ENCODE measurements around the gene MLLT3. TPM values are rescaled to one million over a fixed set of nuclear protein-coding genes. Genes with fewer than 3 reads are reported as not detected.

MLLT3 gene
- total RNA-seq, 1 experiment from 2014 or later, result 7.0 TPM

DNA sequence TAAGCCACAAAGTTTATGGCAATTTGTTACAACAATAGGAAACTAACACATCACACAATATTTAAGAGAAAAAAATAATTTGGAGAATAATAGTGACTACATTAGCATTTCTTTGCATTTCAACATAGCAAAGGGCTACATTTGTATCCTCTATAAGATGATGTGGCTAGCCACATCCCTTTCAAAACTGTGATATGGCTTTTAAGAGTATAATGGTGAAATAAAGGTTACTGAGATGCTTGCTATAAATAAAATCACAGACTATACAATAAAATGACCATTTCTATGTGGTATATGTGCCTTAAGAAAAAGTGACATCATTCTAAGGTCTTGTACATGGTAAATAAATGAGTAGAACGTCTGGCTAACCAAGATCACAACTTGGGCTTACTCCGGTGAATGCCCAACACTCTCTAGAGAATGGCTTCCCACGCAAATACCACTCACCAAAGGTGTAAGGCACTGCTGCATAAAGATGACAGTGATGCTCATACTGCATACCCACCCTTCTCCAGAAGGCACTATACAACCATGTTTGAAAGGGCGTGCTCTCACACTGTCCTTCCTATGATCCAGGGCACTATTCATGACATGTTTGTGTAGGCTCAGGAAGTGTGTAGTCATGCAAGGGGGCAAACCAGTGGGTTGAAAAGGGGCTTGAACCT is 286.5 kb downstream of the MLLT3 start (continued):
- TF ChIP-seq, protein P1, sequence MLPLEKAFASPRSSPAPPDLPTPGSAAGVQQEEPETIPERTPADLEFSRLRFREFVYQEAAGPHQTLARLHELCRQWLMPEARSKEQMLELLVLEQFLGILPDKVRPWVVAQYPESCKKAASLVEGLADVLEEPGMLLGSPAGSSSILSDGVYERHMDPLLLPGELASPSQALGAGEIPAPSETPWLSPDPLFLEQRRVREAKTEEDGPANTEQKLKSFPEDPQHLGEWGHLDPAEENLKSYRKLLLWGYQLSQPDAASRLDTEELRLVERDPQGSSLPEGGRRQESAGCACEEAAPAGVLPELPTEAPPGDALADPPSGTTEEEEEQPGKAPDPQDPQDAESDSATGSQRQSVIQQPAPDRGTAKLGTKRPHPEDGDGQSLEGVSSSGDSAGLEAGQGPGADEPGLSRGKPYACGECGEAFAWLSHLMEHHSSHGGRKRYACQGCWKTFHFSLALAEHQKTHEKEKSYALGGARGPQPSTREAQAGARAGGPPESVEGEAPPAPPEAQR (CRISPR knock-in tag; IDR thresholded peaks at IDR 0.05), result no peak
- TF ChIP-seq TCF7 (CRISPR knock-in tag; IDR thresholded peaks at IDR 0.05; ENCODE audit: low read depth), result no peak
- no peak for TF ChIP-seq MYBL2 (CRISPR knock-in tag; IDR thresholded peaks at IDR 0.05)
- TF ChIP-seq ETV6 (CRISPR knock-in tag; IDR thresholded peaks at IDR 0.05), result no peak
- TF ChIP-seq, protein P2, sequence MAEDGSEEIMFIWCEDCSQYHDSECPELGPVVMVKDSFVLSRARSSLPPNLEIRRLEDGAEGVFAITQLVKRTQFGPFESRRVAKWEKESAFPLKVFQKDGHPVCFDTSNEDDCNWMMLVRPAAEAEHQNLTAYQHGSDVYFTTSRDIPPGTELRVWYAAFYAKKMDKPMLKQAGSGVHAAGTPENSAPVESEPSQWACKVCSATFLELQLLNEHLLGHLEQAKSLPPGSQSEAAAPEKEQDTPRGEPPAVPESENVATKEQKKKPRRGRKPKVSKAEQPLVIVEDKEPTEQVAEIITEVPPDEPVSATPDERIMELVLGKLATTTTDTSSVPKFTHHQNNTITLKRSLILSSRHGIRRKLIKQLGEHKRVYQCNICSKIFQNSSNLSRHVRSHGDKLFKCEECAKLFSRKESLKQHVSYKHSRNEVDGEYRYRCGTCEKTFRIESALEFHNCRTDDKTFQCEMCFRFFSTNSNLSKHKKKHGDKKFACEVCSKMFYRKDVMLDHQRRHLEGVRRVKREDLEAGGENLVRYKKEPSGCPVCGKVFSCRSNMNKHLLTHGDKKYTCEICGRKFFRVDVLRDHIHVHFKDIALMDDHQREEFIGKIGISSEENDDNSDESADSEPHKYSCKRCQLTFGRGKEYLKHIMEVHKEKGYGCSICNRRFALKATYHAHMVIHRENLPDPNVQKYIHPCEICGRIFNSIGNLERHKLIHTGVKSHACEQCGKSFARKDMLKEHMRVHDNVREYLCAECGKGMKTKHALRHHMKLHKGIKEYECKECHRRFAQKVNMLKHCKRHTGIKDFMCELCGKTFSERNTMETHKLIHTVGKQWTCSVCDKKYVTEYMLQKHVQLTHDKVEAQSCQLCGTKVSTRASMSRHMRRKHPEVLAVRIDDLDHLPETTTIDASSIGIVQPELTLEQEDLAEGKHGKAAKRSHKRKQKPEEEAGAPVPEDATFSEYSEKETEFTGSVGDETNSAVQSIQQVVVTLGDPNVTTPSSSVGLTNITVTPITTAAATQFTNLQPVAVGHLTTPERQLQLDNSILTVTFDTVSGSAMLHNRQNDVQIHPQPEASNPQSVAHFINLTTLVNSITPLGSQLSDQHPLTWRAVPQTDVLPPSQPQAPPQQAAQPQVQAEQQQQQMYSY (CRISPR knock-in tag; IDR thresholded peaks at IDR 0.05), result no peak
- TF ChIP-seq NFYB (CRISPR knock-in tag; conservative IDR thresholded peaks at IDR 0.05; ENCODE audit: low read depth), result no peak
- TF ChIP-seq, protein P3, sequence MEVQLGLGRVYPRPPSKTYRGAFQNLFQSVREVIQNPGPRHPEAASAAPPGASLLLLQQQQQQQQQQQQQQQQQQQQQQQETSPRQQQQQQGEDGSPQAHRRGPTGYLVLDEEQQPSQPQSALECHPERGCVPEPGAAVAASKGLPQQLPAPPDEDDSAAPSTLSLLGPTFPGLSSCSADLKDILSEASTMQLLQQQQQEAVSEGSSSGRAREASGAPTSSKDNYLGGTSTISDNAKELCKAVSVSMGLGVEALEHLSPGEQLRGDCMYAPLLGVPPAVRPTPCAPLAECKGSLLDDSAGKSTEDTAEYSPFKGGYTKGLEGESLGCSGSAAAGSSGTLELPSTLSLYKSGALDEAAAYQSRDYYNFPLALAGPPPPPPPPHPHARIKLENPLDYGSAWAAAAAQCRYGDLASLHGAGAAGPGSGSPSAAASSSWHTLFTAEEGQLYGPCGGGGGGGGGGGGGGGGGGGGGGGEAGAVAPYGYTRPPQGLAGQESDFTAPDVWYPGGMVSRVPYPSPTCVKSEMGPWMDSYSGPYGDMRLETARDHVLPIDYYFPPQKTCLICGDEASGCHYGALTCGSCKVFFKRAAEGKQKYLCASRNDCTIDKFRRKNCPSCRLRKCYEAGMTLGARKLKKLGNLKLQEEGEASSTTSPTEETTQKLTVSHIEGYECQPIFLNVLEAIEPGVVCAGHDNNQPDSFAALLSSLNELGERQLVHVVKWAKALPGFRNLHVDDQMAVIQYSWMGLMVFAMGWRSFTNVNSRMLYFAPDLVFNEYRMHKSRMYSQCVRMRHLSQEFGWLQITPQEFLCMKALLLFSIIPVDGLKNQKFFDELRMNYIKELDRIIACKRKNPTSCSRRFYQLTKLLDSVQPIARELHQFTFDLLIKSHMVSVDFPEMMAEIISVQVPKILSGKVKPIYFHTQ (CRISPR knock-in tag; IDR thresholded peaks at IDR 0.05), result no peak
- no peak for TF ChIP-seq SMAD3 (CRISPR knock-in tag; IDR thresholded peaks at IDR 0.05; ENCODE audit: borderline replicate concordance)
- no peak for TF ChIP-seq FOXK1 (CRISPR knock-in tag; IDR thresholded peaks at IDR 0.05)

DNA sequence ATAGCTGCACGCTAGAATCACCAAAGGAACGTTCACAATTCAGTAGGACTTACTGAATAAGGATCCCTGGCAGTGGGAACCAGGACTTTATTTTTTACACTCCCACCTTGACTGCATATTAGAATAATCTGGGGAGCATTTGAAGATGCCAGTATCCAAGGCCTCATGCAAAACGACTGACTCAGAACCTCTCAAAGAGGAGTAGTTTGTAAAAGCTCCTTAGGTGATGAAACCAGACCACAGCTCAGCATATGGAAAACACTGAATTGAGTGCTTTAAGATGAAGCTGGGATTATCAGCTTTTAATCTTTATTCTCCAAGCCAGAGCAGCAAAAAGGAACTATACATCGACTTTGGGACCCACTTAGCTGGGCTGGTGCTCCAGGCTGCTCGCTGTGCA is 288.3 kb downstream of the MLLT3 start:
- Mint-ChIP-seq H3K9me3 (peaks cover 25% of the 10 kb centered on the region), H3K4me3 (no peak overlapping the region), H3K36me3 (0 out of 2 replicates have a peak, but pooled peaks cover 7% of the 10 kb centered on the region), H3K27me3 (ENCODE audit: low read depth) (no peaks in the 10 kb centered on the region), H3K27ac (no peak overlapping the region), H3K4me1 (no peaks in the 10 kb centered on the region)
- DNase-seq (ENCODE audit: low spot score), result no peak
- ChIA-PET POLR2A (no interaction called here), CTCF (interaction anchor here (1.3 to 1.8 kb wide), 3 partner anchors 12 to 869 kb away, joined by 4 to 5 read pairs (median 4); no protein-coding TSS in a partner anchor)
- no peak for ATAC-seq
- no peak for TF ChIP-seq ZNF317 (CRISPR knock-in tag; IDR thresholded peaks at IDR 0.05; ENCODE audit: borderline replicate concordance, low read depth)
- TF ChIP-seq RORB (CRISPR knock-in tag; IDR thresholded peaks at IDR 0.05), result no peak
- no peak for TF ChIP-seq SMAD4 (CRISPR knock-in tag; IDR thresholded peaks at IDR 0.05)
- TF ChIP-seq, protein P4, sequence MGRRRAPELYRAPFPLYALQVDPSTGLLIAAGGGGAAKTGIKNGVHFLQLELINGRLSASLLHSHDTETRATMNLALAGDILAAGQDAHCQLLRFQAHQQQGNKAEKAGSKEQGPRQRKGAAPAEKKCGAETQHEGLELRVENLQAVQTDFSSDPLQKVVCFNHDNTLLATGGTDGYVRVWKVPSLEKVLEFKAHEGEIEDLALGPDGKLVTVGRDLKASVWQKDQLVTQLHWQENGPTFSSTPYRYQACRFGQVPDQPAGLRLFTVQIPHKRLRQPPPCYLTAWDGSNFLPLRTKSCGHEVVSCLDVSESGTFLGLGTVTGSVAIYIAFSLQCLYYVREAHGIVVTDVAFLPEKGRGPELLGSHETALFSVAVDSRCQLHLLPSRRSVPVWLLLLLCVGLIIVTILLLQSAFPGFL (CRISPR knock-in tag; IDR thresholded peaks at IDR 0.05; ENCODE audit: borderline replicate concordance), result no peak
- TF ChIP-seq RELA (CRISPR knock-in tag; IDR thresholded peaks at IDR 0.05; ENCODE audit: borderline replicate concordance), result no peak
- TF ChIP-seq, protein P5, sequence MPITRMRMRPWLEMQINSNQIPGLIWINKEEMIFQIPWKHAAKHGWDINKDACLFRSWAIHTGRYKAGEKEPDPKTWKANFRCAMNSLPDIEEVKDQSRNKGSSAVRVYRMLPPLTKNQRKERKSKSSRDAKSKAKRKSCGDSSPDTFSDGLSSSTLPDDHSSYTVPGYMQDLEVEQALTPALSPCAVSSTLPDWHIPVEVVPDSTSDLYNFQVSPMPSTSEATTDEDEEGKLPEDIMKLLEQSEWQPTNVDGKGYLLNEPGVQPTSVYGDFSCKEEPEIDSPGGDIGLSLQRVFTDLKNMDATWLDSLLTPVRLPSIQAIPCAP (CRISPR knock-in tag; IDR thresholded peaks at IDR 0.05), result no peak
- no peak for TF ChIP-seq NR2C2 (CRISPR knock-in tag; IDR thresholded peaks at IDR 0.05)
- TF ChIP-seq NFE2L1 (CRISPR knock-in tag; IDR thresholded peaks at IDR 0.05), result no peak
- TF ChIP-seq NFYB (CRISPR knock-in tag; conservative IDR thresholded peaks at IDR 0.05; ENCODE audit: low read depth), result no peak
- TF ChIP-seq FOXP1 (CRISPR knock-in tag; IDR thresholded peaks at IDR 0.05; ENCODE audit: borderline replicate concordance), result no peak
- TF ChIP-seq, protein P6, sequence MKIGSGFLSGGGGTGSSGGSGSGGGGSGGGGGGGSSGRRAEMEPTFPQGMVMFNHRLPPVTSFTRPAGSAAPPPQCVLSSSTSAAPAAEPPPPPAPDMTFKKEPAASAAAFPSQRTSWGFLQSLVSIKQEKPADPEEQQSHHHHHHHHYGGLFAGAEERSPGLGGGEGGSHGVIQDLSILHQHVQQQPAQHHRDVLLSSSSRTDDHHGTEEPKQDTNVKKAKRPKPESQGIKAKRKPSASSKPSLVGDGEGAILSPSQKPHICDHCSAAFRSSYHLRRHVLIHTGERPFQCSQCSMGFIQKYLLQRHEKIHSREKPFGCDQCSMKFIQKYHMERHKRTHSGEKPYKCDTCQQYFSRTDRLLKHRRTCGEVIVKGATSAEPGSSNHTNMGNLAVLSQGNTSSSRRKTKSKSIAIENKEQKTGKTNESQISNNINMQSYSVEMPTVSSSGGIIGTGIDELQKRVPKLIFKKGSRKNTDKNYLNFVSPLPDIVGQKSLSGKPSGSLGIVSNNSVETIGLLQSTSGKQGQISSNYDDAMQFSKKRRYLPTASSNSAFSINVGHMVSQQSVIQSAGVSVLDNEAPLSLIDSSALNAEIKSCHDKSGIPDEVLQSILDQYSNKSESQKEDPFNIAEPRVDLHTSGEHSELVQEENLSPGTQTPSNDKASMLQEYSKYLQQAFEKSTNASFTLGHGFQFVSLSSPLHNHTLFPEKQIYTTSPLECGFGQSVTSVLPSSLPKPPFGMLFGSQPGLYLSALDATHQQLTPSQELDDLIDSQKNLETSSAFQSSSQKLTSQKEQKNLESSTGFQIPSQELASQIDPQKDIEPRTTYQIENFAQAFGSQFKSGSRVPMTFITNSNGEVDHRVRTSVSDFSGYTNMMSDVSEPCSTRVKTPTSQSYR (CRISPR knock-in tag; IDR thresholded peaks at IDR 0.05), result no peak
- TF ChIP-seq CREM (CRISPR knock-in tag; IDR thresholded peaks at IDR 0.05), result no peak
